NB4 (cell line): ENCODE results near the gene COL21A1.

Source experiments
- DNase-seq: peaks from one replicate; pipeline ENCODE4 v3.0.0; 2010; ENCODE audit warnings: low read depth
- H3K4me3 ChIP-seq: one replicate; pipeline ENCODE4 v1.5.1; 2011; ENCODE audit warnings: mild to moderate bottlenecking, low read depth, low read length, moderate library complexity
- CTCF ChIP-seq: IDR thresholded peaks from one replicate; pipeline ENCODE4 v1.5.1; 2012; ENCODE audit warnings: low read depth, low read length
- MAX ChIP-seq: IDR thresholded peaks from 2 replicates; pipeline ENCODE4 v1.6.1; 2011; ENCODE audit warnings: low read depth, low read length
- MYC ChIP-seq: IDR thresholded peaks from 2 replicates; pipeline ENCODE4 v1.6.1; 2011; ENCODE audit warnings: low read depth, low read length
- POLR2A ChIP-seq: IDR thresholded peaks from 2 replicates; pipeline ENCODE4 v1.6.1; 2011; ENCODE audit warnings: mild to moderate bottlenecking; ENCODE audit not compliant: insufficient read length; ENCODE audit errors: extremely low read depth

Gene COL21A1

DNA sequence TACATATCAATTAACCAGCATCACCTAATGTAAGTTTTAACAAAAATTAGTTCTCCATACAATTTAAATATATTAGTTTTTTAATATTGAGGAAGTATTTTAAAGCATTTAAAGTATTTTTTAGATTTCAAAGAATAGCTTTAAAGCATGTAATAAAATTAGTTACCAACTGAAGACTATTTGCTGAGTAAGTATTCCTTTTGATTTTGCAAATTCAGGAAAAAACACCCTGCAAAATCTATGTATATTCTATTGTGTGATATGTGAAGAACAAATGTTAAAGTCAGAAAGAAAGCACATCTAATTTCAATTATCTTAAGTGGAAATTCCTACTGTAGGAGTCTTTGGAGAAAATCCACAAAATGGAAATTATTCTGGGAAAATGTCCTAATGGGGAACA lies 107.3 kb downstream of the COL21A1 start:
- DNase-seq = no peak
- H3K4me3 ChIP-seq = no peak overlapping the region
- TF ChIP-seq CTCF (no peak), MAX (no peak), POLR2A (no peak), MYC (no peak)

DNA sequence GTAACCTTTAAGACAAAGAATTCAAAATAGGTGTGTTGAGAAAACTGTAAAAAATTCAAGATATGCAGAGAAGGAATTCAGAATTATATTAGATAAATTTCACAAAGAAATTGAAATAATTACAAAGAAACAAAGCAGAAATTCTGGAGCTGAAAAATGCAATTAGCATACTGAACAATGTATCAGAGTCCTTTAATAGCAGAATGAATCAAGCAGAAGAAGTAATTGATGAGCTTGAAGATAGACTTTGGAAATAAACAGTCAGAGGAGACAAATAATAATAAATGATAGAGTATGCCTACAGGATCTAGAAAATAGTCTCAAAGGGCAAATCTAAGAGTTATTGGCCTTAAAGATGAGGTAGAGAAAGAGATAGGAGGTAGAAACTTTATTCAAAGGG lies 131.7 kb downstream of the COL21A1 start:
- H3K4me3 ChIP-seq = no peak overlapping the region
- no peak for TF ChIP-seq MAX
- no peak for TF ChIP-seq MYC
- TF ChIP-seq CTCF = no peak
- no peak for TF ChIP-seq POLR2A
- no peak for DNase-seq

DNA sequence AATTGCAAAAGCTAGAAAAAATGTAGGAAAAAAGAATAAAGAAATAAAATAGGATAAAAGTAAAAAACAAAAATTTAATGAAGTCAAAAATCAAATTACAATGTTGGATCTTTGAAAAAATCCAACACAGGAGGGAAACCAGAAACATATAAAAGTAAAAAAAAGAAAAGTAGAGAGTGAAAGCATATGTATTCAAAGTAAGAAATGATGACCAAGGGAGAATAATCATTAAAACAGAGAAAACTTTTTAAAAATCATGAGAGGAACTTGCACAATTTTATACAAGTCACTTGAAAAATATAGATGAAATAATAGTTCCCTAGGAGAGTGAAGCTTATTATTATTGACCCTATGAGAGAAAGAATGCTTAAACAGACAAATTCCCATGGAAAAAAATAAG lies 138.2 kb downstream of the COL21A1 start:
- no peak overlapping the region for H3K4me3 ChIP-seq
- no peak for TF ChIP-seq MYC
- TF ChIP-seq MAX = no peak
- no peak for TF ChIP-seq POLR2A
- no peak for TF ChIP-seq CTCF
- no peak for DNase-seq

DNA sequence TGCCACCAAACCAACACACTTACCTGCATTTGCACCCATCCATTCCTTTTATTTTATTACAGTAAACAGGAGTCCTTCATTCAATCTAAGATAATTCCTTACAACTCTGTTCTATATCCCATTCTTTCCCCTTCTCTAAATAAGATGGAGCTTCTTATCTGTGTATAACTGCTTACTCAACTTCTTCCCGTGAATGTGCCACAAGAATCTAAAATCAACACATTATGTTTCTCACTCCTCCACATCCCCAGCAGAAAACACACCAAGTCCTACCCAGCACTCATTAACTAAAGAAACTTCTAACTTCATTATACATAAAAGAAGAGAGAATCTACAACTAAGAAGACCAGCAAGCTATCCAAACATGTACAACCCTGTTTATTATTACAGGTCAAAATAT lies 141.1 kb downstream of the COL21A1 start:
- no peak for DNase-seq
- no peak overlapping the region for H3K4me3 ChIP-seq
- TF ChIP-seq POLR2A = no peak
- no peak for TF ChIP-seq MYC
- TF ChIP-seq MAX = no peak
- no peak for TF ChIP-seq CTCF

DNA sequence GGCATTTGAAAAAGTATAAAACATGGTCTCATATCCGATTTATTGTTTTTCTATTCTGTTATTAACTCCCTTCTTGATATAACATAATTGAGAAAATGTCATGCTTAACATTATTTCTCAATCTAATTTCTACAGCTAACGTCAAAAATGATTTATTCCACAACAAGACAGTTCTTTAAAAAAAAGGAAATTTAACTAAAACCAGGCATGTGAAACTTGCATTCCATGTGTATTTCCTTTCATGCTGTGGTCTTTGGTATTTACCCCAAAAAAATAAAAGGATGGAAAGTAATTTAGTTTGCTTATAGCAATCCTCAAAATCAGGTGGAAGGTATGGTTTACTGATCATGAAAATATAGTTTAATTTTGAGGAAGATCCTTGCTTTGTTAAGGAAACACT lies 142.8 kb downstream of the COL21A1 start:
- TF ChIP-seq POLR2A (no peak), MAX (no peak), MYC (no peak), CTCF (no peak)

DNA sequence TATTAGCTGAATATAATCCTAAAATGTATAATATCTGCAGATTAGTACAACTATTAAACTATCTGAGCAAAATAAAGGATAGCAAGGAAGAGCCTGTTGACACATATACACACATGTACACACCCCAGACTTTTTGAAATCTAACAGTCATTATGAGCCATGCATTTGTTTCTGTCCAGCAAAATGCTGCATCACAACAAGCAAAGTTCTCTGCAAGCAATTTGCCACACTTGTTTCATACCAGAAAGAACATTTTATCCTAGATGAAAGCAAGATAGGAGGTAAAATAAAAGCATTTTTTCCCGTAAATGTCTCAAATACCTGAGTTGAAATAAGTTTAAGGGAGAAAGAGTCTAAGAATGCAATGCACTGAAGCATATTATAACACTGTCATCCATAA lies 145.2 kb downstream of the COL21A1 start:
- TF ChIP-seq CTCF = no peak
- no peak for TF ChIP-seq MAX
- no peak for TF ChIP-seq MYC
- no peak for TF ChIP-seq POLR2A
- no peak overlapping the region for H3K4me3 ChIP-seq
- no peak for DNase-seq

More for the DNA sequence above, 142.8 kb downstream of the COL21A1 start:
- H3K4me3 ChIP-seq = no peak overlapping the region
- no peak for DNase-seq
